ENCODE data around the gene CCDC175.

The CCDC175 gene

DNA sequence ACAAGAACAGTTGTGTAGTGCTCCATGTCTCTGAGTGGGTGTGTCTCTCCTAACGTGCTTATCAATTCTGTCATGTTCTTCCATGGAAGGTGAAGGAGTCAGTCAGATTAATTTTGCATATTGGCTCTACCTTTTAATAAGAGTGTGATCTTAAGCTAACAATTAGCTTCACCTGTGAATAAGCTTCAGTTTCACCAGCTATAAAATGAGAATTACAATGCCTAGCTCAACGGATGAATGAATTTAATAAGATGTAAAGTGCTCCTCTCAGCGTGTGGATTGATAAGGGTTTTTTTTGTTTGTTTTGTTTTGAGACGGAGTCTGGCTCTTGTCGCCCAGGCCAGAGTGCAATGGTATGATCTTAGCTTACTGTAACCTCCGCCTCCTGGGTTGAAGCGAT, 32.7 kb downstream of the CCDC175 start:
- TF ChIP-seq, protein P1, sequence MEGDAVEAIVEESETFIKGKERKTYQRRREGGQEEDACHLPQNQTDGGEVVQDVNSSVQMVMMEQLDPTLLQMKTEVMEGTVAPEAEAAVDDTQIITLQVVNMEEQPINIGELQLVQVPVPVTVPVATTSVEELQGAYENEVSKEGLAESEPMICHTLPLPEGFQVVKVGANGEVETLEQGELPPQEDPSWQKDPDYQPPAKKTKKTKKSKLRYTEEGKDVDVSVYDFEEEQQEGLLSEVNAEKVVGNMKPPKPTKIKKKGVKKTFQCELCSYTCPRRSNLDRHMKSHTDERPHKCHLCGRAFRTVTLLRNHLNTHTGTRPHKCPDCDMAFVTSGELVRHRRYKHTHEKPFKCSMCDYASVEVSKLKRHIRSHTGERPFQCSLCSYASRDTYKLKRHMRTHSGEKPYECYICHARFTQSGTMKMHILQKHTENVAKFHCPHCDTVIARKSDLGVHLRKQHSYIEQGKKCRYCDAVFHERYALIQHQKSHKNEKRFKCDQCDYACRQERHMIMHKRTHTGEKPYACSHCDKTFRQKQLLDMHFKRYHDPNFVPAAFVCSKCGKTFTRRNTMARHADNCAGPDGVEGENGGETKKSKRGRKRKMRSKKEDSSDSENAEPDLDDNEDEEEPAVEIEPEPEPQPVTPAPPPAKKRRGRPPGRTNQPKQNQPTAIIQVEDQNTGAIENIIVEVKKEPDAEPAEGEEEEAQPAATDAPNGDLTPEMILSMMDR (IDR thresholded peaks at IDR 0.05; ENCODE audit: control insufficient read depth, extremely low read depth, insufficient read depth): no peak
- no peak for DNase-seq (ENCODE audit: low read depth)
- H3K4me3 ChIP-seq (ENCODE audit: low read depth, low read length): no peak overlapping the region

DNA sequence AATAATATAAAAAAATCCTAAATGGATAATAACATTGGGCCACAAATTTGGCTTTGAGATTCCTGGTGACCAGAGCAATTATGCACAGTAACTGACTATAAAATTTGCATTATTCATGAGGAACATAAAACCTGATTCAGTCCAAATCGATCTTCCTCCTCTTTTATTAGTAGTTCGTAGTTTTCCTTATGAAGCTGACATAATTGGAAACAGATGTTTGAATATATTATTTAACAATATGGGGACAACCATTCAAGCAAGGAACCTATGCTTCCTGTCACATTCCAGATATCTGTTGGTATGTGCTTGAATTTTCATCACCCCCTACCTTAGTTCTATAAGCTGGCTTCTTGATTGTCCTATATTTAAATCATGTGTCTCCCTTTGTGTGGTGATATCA, 34.9 kb downstream of the CCDC175 start:
- TF ChIP-seq, protein P1 (IDR thresholded peaks at IDR 0.05; ENCODE audit: control insufficient read depth, extremely low read depth, insufficient read depth): no peak
- H3K4me3 ChIP-seq (ENCODE audit: low read depth, low read length): no peak overlapping the region
- DNase-seq (ENCODE audit: low read depth): no peak

DNA sequence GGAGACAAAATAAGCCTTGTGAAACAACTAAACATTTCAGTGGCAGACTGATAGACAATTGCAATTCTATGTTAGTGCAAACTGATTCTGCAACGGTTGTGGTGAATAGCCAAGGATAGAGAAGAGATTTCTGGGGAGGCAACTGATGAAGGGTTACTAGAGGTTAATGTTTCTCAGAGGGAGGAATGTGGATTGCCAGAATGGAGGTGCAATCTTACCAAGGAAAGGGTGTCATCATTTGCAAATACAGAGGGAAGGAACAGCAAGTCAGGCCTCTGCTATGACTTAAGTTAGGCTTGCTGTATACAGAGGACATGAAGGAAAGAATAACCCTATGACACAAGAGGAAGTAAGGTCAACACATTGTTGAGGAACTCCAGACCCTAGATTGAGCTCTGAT, 35.8 kb downstream of the CCDC175 start:
- no peak for DNase-seq (ENCODE audit: low read depth)
- TF ChIP-seq, protein P1 (IDR thresholded peaks at IDR 0.05; ENCODE audit: control insufficient read depth, extremely low read depth, insufficient read depth): no peak
- H3K4me3 ChIP-seq (ENCODE audit: low read depth, low read length): no peak overlapping the region

DNA sequence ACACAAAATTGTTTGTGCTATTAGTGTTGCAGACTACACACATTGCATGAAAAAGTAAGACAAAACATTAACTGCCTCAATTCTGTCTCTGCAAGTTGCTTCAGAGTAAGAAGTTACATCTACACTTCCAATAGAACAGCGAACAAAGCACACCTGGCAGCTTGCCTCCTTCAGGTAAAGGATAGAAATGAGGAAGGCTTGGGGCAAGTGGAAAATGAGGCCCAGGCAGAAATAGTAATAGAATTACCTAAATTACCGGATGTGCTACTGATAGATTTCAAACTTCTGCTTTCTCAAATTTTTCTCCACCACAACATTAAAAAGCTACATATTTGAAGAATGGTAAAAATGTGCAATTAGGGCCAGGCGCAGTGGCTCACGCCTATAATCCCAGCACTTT, 37.7 kb downstream of the CCDC175 start:
- TF ChIP-seq, protein P1 (IDR thresholded peaks at IDR 0.05; ENCODE audit: control insufficient read depth, extremely low read depth, insufficient read depth): no peak
- DNase-seq (ENCODE audit: low read depth): no peak
- H3K4me3 ChIP-seq (ENCODE audit: low read depth, low read length): no peak overlapping the region

DNA sequence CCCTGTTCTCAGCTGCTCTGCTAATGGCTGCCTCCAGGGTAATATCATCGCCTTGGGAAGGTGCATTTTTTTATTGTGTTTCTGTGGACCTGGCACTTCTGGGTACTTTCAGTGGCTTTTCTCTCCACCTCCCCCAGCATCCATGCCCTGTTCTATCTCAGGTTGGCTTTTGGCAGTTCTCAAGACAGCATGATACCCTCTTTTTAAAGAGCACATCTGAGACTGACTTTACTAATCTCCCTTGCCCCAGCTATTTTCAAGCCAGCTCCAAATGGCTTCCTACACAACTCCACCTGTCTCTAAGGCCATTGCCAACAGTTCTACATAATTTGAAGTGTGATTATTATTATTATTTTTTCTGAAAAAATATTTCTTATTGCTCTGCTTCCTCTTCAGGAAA, 39.1 kb downstream of the CCDC175 start:
- TF ChIP-seq, protein P1 (IDR thresholded peaks at IDR 0.05; ENCODE audit: control insufficient read depth, extremely low read depth, insufficient read depth): no peak
- H3K4me3 ChIP-seq (ENCODE audit: low read depth, low read length): no peak overlapping the region
- DNase-seq (ENCODE audit: low read depth): no peak

DNA sequence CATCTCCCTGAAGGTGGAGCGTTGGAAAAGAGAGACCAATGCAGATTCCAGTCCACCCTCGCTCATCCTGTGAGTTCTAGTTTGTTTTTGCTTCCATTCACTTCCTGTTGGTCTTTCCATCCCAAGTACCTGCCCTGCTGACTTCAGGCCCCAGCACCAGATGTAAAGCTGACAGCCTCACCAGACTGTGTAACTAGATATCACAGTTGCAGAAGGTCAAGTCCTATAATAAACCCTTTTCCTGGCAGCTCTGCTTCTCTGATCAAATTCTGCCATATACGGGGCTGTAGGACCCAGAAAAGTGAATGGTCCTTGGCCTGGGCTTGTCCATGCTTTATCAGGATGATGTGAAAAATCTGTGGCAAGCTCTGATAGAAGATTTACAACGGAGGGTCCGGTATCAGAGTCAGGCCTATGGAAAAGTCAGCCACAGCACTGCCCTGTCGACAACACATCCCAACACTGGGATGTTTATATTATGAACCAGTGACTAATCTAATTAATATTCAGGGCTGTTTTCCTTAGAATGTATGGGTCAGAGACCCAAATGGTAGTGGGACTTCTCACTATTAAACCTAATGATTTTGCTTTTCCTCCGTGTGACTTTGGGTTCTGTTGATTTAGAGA, 42.1 kb downstream of the CCDC175 start:
- no peak for DNase-seq (ENCODE audit: low read depth)
- H3K4me3 ChIP-seq (ENCODE audit: low read depth, low read length): no peak overlapping the region
- TF ChIP-seq, protein P1 (IDR thresholded peaks at IDR 0.05; ENCODE audit: control insufficient read depth, extremely low read depth, insufficient read depth): no peak

DNA sequence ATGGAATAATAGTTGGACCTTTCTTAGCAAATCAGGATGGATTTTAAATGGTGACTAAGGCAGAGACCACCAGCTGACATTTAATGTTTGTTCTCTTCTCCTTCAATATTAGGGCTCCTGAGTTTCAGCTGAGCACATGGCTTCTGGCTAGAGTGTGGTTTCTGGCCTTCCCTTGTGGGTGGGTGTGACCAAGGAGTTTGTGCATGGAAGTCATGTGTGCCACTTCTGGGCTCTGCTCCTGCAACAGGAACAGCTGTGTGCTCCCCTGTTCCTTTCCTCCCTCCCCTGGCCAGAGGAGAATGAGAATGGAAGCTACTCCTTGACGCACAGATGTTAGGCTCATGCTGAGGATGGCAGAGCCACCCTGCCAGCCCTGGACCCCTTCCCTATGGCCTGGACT, 44.2 kb downstream of the CCDC175 start:
- DNase-seq (ENCODE audit: low read depth): no peak
- TF ChIP-seq, protein P1 (IDR thresholded peaks at IDR 0.05; ENCODE audit: control insufficient read depth, extremely low read depth, insufficient read depth): no peak

More for the DNA sequence above, 44.2 kb downstream of the CCDC175 start:
- H3K4me3 ChIP-seq (ENCODE audit: low read depth, low read length): no peak overlapping the region
